ENCODE results near the gene BMERB1.
"Not testable (repeated sequence)": the region's sequence is repeated elsewhere in the genome, so short reads cannot be mapped to it uniquely, and the experiment has no call there.

BMERB1 gene

DNA sequence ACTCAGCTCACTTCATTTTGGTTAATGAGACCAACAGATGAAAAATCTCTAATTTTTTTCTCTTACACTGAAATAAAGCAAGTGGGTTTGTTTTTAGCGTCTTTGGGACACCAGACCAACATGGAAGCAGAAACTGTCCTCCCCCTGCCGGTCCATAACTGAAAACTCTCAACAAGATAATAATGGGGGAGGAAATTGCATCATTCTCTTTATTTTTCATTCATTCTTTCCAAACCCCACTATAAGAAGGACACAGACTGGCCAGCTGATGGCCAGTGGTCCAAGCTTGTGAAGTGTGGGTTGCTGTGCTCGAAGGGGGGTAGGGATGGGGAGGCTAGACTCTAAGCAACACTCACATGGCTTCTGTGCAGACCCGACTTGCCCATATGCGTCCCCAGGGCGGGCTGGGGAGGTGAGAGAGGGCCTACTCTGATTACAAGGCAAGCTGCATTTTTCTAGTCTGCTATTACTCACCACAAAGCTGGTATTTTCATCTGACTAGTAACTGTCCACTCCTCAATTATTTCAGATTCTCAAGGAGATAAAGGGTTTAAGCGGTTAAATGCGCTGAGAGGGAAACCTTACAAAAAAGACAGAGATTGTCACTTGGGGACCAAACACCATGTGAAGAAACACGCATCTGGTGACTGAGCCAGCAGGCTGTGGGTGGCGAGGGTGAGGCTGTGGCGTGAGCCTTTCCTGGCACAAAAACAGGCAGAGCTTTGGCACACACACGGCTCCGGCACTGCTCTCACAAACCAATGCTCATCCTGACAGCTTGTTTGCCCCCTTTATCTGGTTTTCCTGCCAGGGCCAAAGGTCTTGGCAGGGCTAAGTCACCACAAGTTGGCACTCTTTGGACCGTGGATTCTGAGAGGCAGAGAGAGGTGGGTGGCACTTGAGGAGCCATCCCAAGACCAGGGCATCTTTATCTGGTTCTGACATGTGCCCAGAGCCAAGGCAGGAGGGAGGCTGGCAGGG lies 170.4 kb downstream of the BMERB1 start:
- no peak for DNase-seq (ENCODE audit: low read depth)
- H3K4me3 ChIP-seq (ENCODE audit: low read depth, low read length), result no peak overlapping the region
- TF ChIP-seq, protein P1, sequence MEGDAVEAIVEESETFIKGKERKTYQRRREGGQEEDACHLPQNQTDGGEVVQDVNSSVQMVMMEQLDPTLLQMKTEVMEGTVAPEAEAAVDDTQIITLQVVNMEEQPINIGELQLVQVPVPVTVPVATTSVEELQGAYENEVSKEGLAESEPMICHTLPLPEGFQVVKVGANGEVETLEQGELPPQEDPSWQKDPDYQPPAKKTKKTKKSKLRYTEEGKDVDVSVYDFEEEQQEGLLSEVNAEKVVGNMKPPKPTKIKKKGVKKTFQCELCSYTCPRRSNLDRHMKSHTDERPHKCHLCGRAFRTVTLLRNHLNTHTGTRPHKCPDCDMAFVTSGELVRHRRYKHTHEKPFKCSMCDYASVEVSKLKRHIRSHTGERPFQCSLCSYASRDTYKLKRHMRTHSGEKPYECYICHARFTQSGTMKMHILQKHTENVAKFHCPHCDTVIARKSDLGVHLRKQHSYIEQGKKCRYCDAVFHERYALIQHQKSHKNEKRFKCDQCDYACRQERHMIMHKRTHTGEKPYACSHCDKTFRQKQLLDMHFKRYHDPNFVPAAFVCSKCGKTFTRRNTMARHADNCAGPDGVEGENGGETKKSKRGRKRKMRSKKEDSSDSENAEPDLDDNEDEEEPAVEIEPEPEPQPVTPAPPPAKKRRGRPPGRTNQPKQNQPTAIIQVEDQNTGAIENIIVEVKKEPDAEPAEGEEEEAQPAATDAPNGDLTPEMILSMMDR (IDR thresholded peaks at IDR 0.05; ENCODE audit: control insufficient read depth, extremely low read depth, insufficient read depth), result no peak

DNA sequence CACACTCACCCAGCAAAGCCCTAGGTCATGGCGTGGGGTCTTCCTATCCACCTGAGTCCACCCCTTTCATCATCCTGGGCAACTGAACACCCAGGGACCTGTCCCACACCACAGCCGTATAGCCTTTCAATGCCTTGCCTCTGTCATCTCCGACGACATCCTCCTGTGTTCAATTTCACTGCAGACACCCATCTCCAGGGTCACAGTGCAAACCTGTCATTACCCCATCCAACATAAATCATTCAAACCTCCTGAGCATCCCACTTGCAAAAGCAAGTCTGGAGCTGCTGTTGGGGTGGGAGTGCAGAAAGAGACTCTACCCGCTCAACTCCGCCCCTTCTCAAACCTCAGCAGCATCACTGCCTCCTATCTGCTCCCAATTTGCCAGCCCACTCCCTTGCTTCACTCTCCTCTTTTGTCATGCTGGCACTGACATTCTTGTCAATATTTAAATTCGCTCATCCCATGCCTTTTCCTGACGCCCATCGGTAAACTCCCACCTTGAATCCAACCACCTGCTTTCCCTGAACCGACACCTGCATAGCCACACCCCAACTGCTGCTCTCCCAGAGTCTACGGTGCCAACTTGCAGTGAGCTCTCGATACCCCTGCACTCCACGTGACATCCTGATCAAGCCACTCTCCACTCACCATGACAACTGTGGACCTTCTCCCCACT lies 171.6 kb downstream of the BMERB1 start:
- DNase-seq (ENCODE audit: low read depth), result no peak
- TF ChIP-seq, protein P1 (IDR thresholded peaks at IDR 0.05; ENCODE audit: control insufficient read depth, extremely low read depth, insufficient read depth), result no peak
- H3K4me3 ChIP-seq (ENCODE audit: low read depth, low read length), result no peak overlapping the region

DNA sequence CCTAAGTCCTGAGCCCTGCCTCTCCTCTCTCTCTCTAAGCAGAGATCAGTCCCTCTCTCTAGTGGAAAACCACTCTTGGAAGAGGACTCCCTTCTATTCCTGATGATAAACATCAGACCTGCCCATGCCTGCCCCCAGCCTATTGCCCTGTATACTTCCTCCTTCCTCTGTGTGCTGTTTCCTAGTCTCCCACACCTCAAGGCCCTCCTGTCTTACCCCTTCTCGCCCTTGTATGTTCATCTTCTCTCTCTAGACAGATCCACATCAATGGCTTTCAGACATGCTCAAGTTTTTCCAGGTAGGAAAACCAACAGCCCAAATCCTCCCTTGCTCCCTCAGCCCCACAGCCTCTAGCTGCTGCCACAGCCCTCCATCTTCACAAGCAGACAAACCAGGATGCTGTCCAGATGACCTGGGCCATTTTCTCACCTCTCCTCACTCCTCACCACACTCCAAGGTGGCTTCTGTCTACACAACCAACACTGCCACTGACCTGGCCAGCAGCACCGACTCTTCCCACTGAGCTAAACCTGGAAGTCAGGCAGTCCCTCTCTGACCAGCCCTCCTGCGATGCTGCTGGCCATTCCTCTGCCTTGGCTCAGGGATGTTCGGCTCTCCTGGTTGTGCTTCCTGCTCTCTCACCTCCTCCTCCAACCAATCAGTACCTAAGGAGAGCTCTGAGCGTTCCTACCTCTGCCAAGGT lies 172.3 kb downstream of the BMERB1 start:
- TF ChIP-seq, protein P1 (IDR thresholded peaks at IDR 0.05; ENCODE audit: control insufficient read depth, extremely low read depth, insufficient read depth), result no peak
- no peak overlapping the region for H3K4me3 ChIP-seq (ENCODE audit: low read depth, low read length)
- DNase-seq (ENCODE audit: low read depth), result no peak

DNA sequence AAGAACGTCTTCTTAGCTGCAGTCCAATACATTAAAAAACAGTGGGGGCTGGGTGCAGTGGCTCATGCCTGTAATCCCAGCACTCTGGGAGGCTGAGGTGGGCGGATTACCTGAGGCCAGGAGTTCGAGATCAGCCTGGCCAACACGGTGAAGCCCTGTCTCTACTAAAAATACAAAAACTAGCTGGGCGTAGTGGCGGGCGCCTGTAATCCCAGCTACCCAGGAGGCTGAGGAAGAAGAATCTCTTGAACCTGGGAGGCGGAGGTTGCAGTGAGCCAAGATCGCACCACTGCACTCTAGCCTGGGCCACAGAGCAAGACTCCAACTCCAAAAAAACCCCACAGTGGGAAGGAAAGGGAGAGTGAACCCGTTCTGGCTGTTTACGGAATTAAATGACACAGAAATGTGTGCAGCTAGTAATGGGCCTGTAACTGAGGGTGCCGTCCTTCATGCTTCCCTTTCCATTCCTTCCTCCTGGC lies 172.9 kb downstream of the BMERB1 start:
- not testable (repeated sequence) for DNase-seq (ENCODE audit: low read depth)

DNA sequence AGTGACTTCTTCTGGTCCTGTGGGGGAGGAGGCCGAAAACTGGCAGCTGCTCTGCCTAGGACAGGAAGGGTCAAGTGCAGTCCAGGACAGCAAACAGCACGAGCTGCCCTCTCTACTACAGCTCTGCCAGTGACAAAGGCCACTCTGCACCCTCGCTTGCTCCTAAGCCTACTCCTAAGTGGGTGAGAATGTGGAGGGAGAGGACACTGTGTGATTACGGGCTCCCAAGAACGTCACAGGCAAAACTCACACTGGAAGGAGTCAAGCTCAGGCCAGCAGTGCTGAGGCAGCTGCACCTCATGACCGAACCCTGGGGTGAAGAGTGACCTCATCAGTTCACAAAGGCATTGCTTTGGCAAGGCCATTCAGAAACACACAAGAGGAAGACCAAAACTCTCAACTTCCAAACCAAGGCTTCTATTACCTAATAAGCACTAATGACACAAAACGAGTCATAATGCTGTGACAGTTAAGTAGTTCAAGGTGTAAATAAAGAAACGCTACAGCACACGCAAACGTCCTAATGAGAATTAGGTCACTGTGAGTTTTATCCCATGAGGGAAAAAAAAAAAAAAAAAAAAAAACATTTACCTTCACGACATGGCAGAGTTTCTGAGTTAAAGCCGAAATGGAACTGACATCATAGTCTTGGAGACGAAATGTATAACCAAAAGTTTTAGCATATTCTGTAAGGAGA lies 173.5 kb downstream of the BMERB1 start:
- TF ChIP-seq, protein P1 (IDR thresholded peaks at IDR 0.05; ENCODE audit: control insufficient read depth, extremely low read depth, insufficient read depth), result no peak
- DNase-seq (ENCODE audit: low read depth), result no peak
- H3K4me3 ChIP-seq (ENCODE audit: low read depth, low read length), result no peak overlapping the region

More for the DNA sequence above, 172.9 kb downstream of the BMERB1 start:
- not testable (repeated sequence) for H3K4me3 ChIP-seq (ENCODE audit: low read depth, low read length)

DNA sequence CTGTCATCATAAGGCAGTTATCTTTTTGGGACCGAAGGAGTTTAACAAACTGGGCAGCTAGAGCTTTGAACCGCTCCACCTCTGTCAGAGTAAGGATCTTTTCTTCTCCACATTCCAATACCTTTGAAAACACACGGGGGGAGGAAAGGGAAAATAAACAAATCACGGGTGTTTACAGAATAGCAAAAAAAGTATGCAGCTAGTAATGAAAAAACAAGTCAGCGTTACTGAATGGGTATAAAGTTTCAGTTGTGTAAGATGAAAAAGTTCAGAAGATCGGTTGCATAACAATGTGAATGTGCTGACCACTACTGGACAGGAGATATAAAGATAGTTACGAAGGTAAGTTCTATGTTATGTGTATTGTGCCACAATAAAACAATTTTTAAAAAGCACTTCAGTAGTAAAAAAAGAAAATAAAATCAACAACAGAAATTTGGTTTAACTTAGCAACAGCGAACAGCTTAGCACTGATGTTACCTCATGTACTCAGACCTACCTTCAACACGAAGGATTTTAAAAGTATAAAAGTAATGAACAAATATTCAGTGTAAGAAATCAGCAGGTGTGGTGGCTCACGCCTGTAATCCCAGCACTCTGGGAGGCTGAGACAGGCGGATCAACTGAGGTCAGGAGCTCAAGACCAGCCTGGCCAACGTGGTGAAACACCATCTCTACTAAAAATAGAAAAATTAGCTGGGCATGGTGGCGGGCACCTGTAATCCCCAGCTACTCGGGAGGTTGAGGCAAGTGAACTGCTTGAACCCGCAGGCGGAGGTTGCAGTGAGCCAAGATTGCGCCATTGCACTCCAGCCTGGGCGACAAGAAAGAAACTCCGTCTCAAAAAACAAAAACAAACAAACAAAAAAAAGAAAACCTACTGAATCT lies 174.3 kb downstream of the BMERB1 start:
- no peak for DNase-seq (ENCODE audit: low read depth)
- no peak overlapping the region for H3K4me3 ChIP-seq (ENCODE audit: low read depth, low read length)
- TF ChIP-seq, protein P1 (IDR thresholded peaks at IDR 0.05; ENCODE audit: control insufficient read depth, extremely low read depth, insufficient read depth), result no peak

All from LNCaP clone FGC (cell line).